NCI-H1092 (cell line): ENCODE measurements around the gene CYP3A7.
"Not testable (repeated sequence)": the region's sequence is repeated elsewhere in the genome, so short reads cannot be mapped to it uniquely, and the experiment has no call there.

ENCODE experiments used
- DNase-seq: peaks from one replicate; lab custom pipeline; 2025; lab: John Stamatoyannopoulos, UW

CYP3A7 gene

GRCh38 chr7:99741441-99741795 lies 6.4 kb upstream of the CYP3A7 start:
- no peak for DNase-seq

- no peak for DNase-seq
These were observed 5.8 kb upstream of the CYP3A7 start for GRCh38 chr7:99740573-99741440.

- no peak for DNase-seq
These were observed 4.9 kb upstream of the CYP3A7 start for GRCh38 chr7:99739699-99740572.

GRCh38 chr7:99737726-99738125 lies 2.7 kb upstream of the CYP3A7 start:
- DNase-seq, result no peak

- not testable (repeated sequence) for DNase-seq
These were observed 1.7 kb upstream of the CYP3A7 start for GRCh38 chr7:99736667-99737066.

GRCh38 chr7:99733448-99733847 lies 1.5 kb downstream of the CYP3A7 start:
- DNase-seq, result no peak

GRCh38 chr7:99733003-99733402 lies 2.0 kb downstream of the CYP3A7 start:
- no peak for DNase-seq

- DNase-seq, result no peak
These were observed 3.2 kb downstream of the CYP3A7 start for GRCh38 chr7:99731638-99732374.

- DNase-seq, result no peak
These were observed 4.0 kb downstream of the CYP3A7 start for GRCh38 chr7:99730992-99731391.

GRCh38 chr7:99730238-99730810 lies 4.7 kb downstream of the CYP3A7 start:
- DNase-seq, result no peak

GRCh38 chr7:99729486-99730237 lies 5.3 kb downstream of the CYP3A7 start:
- DNase-seq, result no peak

- no peak for DNase-seq
These were observed 6.4 kb downstream of the CYP3A7 start for GRCh38 chr7:99728615-99729014.

GRCh38 chr7:99723201-99723600 lies 11.8 kb downstream of the CYP3A7 start:
- not testable (repeated sequence) for DNase-seq

GRCh38 chr7:99720800-99721595 lies 14.0 kb downstream of the CYP3A7 start:
- no peak for DNase-seq

GRCh38 chr7:99719996-99720769 lies 14.8 kb downstream of the CYP3A7 start:
- DNase-seq, result no peak

GRCh38 chr7:99713995-99714570 lies 20.9 kb downstream of the CYP3A7 start:
- no peak for DNase-seq

GRCh38 chr7:99709838-99710578 lies 25.0 kb downstream of the CYP3A7 start:
- DNase-seq, result no peak

GRCh38 chr7:99709260-99709659 lies 25.7 kb downstream of the CYP3A7 start:
- DNase-seq, result no peak

- DNase-seq, result no peak
These were observed 27.9 kb downstream of the CYP3A7 start for GRCh38 chr7:99707096-99707495.
